Parathyroid adenoma (tissue), 2 donors: Measurements from ENCODE around the gene KRTAP12-3.
"Not testable (repeated sequence)": the region's sequence is repeated elsewhere in the genome, so short reads cannot be mapped to it uniquely, and the experiment has no call there.

Experiments used
- H2AFZ ChIP-seq: fragments of 300-600 bp; sonication (generic); one replicate; pipeline ENCODE4 v1.7.0; 2017; ENCODE audit warnings: antibody characterized with exemption, mild to moderate bottlenecking
- H3K27ac ChIP-seq: fragments of 300-600 bp; sonication (generic); one replicate; pipeline ENCODE4 v1.7.0; 2017
- H3K27me3 ChIP-seq: fragments of 300-600 bp; sonication (generic); one replicate; pipeline ENCODE4 v1.7.0; 2017; ENCODE audit warnings: low read length; ENCODE audit not compliant: control insufficient read depth, insufficient read depth
- H3K36me3 ChIP-seq: fragments of 300-600 bp; sonication (generic); one replicate; pipeline ENCODE4 v1.7.0; 2017; ENCODE audit warnings: low read length; ENCODE audit not compliant: control insufficient read depth, insufficient read depth
- H3K4me1 ChIP-seq: fragments of 300-600 bp; sonication (generic); one replicate; pipeline ENCODE4 v1.7.0; 2017; ENCODE audit warnings: control low read depth
- H3K4me2 ChIP-seq: fragments of 300-600 bp; sonication (generic); one replicate; pipeline ENCODE4 v1.7.0; 2017; ENCODE audit warnings: low read length
- H3K4me3 ChIP-seq: fragments of 300-600 bp; sonication (generic); one replicate; pipeline ENCODE4 v1.7.0; 2017; ENCODE audit warnings: low read depth, low read length
- H3K79me2 ChIP-seq: fragments of 300-600 bp; sonication (generic); one replicate; pipeline ENCODE4 v1.7.0; 2017; ENCODE audit warnings: control low read depth
- H3K9ac ChIP-seq: fragments of 300-600 bp; sonication (generic); one replicate; pipeline ENCODE4 v1.7.0; 2017; ENCODE audit warnings: mild to moderate bottlenecking
- H3K9me3 ChIP-seq: fragments of 300-600 bp; sonication (generic); one replicate; pipeline ENCODE4 v1.7.0; 2017; ENCODE audit warnings: low read length; ENCODE audit not compliant: control insufficient read depth
- TF ChIP-seq, protein P1 (sequence below): fragments of 300-600 bp; sonication (generic); IDR thresholded peaks from one replicate; pipeline ENCODE4 v1.7.0; 2017; ENCODE audit warnings: antibody characterized with exemption, mild to moderate bottlenecking
- donor health status: primary hyperparathyroidism.

The KRTAP12-3 gene

DNA sequence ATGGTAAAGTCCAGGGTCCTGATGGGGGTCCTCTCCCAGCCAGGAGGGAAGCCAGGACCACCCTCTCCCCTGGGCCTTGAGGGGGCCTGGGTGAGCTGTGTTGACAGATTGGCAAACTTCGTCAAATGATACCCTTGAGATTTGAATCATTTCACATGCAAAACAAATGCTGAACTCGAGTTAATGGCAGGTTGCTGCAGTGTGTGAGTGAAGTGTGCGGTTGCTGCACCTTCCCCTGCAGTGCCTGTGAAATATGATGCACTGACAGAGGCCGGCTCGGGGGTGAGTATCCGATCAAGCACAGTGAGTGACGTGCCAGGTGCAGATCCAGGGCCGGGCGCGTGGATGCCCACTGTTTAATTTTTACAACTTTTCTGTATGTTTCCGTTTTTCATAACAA is 29.9 kb downstream of the KRTAP12-3 start:
- Histone ChIP-seq H3K4me3 (no peak overlapping the region), H3K4me1 (no peaks in the 10 kb centered on the region), H3K79me2 (no peaks in the 10 kb centered on the region), H3K27me3 (no peaks in the 10 kb centered on the region), H3K9me3 (no peaks in the 10 kb centered on the region), H3K27ac (no peak overlapping the region), H3K4me2 (no peak overlapping the region), H2AFZ (no peak overlapping the region), H3K36me3 (no peaks in the 10 kb centered on the region), H3K9ac (no peak overlapping the region)
- TF ChIP-seq, protein P1, sequence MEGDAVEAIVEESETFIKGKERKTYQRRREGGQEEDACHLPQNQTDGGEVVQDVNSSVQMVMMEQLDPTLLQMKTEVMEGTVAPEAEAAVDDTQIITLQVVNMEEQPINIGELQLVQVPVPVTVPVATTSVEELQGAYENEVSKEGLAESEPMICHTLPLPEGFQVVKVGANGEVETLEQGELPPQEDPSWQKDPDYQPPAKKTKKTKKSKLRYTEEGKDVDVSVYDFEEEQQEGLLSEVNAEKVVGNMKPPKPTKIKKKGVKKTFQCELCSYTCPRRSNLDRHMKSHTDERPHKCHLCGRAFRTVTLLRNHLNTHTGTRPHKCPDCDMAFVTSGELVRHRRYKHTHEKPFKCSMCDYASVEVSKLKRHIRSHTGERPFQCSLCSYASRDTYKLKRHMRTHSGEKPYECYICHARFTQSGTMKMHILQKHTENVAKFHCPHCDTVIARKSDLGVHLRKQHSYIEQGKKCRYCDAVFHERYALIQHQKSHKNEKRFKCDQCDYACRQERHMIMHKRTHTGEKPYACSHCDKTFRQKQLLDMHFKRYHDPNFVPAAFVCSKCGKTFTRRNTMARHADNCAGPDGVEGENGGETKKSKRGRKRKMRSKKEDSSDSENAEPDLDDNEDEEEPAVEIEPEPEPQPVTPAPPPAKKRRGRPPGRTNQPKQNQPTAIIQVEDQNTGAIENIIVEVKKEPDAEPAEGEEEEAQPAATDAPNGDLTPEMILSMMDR = no peak

DNA sequence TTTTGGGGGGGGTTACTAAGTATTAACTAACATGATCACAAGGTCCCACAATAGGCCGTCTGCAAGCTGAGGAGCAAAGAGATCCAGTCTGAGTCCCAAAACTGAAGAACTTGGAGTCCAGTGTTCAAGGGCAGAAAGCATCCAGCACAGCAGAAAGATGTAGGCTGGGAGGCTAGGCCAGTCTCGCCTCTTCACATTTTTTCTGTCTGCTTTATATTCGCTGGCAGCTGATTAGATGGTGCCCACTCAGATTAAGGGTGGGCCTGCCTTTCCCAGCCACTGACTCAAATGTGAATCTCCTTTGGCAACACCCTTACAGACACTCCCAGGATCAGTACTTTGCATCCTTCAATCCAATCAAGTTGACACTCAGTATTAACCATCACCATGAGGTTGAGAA is 32.0 kb downstream of the KRTAP12-3 start:
- not testable (repeated sequence) for H3K36me3 ChIP-seq, H2AFZ ChIP-seq, H3K27ac ChIP-seq

DNA sequence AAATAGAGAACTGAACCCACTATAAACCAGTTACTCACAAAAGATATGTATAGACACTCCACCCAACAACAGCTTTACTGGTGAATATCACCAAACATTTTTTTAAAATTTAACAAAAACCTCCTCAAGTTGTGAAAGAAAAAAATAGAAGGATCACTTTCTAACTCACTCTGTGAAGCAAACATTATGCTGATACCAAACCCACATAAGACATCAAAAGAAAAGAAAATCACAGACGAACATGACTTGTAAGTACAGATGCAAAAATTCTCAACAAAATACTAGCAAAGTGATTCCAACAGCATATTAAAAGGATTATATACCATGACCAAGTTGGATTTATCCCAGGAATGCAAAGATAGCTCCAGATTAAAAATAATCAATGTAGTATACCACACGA is 34.0 kb downstream of the KRTAP12-3 start:
- H3K79me2 ChIP-seq = no peaks in the 10 kb centered on the region
- H3K9ac ChIP-seq = no peak overlapping the region
- no peak overlapping the region for H2AFZ ChIP-seq
- no peak overlapping the region for H3K4me2 ChIP-seq
- H3K4me3 ChIP-seq = no peak overlapping the region
- TF ChIP-seq, protein P1 = no peak
- no peaks in the 10 kb centered on the region for H3K27me3 ChIP-seq
- H3K4me1 ChIP-seq = no peaks in the 10 kb centered on the region
- no peak overlapping the region for H3K27ac ChIP-seq
- no peaks in the 10 kb centered on the region for H3K36me3 ChIP-seq
- no peaks in the 10 kb centered on the region for H3K9me3 ChIP-seq

More for the DNA sequence above, 32.0 kb downstream of the KRTAP12-3 start:
- not testable (repeated sequence) for H3K4me2 ChIP-seq, H3K4me3 ChIP-seq, H3K9ac ChIP-seq, H3K27me3 ChIP-seq, H3K4me1 ChIP-seq, H3K79me2 ChIP-seq, H3K9me3 ChIP-seq

DNA sequence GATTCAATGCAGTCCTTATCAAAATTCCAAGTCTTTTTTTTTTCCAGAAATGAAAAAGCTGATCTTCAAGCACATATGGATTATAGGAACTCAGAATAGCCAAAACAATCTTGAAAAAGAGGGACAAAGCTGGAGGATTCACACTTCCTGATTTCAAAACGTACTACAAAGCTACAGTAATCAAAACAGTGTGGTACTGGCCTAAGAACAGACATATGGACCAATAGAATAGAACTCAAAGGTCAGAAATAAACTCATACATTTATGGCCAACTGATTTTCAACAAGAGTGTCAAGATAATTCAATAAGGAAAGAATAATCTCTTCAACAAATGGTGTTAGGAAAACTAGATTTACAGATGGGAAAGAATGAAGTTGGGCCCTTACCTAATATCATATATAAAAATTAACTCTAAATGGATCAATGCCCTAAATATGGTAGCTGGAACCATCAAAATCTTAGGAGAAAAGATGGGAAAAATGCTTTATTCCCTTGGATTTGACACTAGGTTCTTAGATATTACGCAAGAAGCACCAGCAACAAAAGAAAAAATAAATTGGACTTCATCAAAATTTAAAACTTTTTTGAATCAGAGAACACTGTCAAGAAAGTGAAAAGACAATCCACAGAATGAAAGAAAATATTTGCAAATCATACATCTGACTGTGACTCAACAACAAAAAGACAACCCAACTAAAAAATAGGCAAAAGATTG is 35.2 kb downstream of the KRTAP12-3 start:
- H3K9me3 ChIP-seq = no peaks in the 10 kb centered on the region
- no peak overlapping the region for H3K9ac ChIP-seq
- no peak overlapping the region for H3K4me3 ChIP-seq
- H3K36me3 ChIP-seq = no peaks in the 10 kb centered on the region
- no peak overlapping the region for H3K27ac ChIP-seq
- no peak overlapping the region for H2AFZ ChIP-seq
- H3K4me1 ChIP-seq = no peaks in the 10 kb centered on the region
- no peak overlapping the region for H3K4me2 ChIP-seq
- H3K27me3 ChIP-seq = no peaks in the 10 kb centered on the region
- no peaks in the 10 kb centered on the region for H3K79me2 ChIP-seq
- TF ChIP-seq, protein P1 = no peak

DNA sequence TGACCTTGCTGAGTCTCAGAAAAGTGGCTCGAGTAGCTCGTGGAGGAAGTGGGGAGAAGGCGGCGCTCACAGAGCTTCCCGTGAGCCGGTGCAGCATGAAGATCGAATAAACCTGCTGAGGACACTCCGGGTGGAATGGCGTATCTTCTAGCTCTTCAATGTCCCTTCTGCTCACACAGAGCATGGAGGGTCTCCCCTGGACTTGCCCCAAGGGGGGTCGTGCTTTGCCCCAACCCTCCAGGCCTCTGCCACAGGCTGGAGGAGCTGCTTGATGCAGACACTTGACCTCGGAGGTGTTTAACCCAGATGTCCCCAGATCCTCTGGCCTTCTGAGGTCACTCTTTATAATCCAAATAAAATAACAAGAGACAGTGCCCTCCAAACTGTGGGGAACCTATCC is 37.0 kb downstream of the KRTAP12-3 start:
- no peak overlapping the region for H3K27ac ChIP-seq
- H3K4me3 ChIP-seq = no peak overlapping the region
- H2AFZ ChIP-seq = no peak overlapping the region
- no peaks in the 10 kb centered on the region for H3K4me1 ChIP-seq
- TF ChIP-seq, protein P1 = no peak
- H3K79me2 ChIP-seq = no peaks in the 10 kb centered on the region
- H3K27me3 ChIP-seq = no peaks in the 10 kb centered on the region
- H3K9me3 ChIP-seq = no peaks in the 10 kb centered on the region
- no peak overlapping the region for H3K4me2 ChIP-seq
- no peaks in the 10 kb centered on the region for H3K36me3 ChIP-seq
- H3K9ac ChIP-seq = no peak overlapping the region
